OCI-LY1 (cell line): ENCODE data around the gene CDK18.

ENCODE experiments used
- EZH2 ChIP-seq: fragments of 200-600 bp; sonication (generic), shearing (Covaris generic); IDR thresholded peaks from 2 replicates; pipeline ENCODE4 v1.8.0; 2017; ENCODE audit warnings: borderline replicate concordance, mixed run types, mild to moderate bottlenecking, antibody characterized with exemption, low read length, moderate library complexity, mixed read lengths
- TF ChIP-seq, protein P1 (sequence below): fragments of 200-600 bp; sonication (generic), shearing (Covaris generic); IDR thresholded peaks from 2 replicates; pipeline ENCODE4 v1.5.1; 2017; ENCODE audit warnings: mild to moderate bottlenecking, antibody characterized with exemption, low read length, moderate library complexity, mixed read lengths

DNA sequence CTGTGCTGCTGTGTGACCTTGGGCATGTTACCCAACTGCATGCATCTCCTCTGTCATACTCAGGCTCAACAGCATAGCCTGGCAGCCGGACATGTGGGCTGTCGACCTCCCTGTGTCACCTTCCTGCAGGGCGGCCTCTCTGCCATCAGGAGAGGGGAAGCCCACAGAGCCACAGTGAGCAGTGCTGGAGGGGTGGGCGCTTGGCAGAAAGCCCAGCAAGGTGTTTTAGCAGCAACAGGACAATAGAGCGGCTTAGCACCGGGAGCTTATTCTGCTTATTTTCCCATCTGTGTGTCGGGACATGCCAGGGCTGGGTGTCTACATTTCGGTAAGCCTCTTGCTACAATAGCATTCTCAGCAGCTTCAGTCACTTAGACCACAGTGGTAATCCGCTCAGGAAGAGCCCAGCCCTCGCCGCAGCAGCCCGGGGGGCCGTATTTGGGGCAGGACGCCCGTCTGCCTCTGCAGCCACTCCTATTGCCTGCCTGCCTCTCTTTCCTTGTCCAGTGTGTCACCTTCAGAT is 22.8 kb upstream of the CDK18 start:
- TF ChIP-seq EZH2 = no peak
- TF ChIP-seq, protein P1, sequence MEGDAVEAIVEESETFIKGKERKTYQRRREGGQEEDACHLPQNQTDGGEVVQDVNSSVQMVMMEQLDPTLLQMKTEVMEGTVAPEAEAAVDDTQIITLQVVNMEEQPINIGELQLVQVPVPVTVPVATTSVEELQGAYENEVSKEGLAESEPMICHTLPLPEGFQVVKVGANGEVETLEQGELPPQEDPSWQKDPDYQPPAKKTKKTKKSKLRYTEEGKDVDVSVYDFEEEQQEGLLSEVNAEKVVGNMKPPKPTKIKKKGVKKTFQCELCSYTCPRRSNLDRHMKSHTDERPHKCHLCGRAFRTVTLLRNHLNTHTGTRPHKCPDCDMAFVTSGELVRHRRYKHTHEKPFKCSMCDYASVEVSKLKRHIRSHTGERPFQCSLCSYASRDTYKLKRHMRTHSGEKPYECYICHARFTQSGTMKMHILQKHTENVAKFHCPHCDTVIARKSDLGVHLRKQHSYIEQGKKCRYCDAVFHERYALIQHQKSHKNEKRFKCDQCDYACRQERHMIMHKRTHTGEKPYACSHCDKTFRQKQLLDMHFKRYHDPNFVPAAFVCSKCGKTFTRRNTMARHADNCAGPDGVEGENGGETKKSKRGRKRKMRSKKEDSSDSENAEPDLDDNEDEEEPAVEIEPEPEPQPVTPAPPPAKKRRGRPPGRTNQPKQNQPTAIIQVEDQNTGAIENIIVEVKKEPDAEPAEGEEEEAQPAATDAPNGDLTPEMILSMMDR = no peak
